ENCODE measurements around the gene KLHL42. TPM values are rescaled to one million over a fixed set of nuclear protein-coding genes. Genes with fewer than 3 reads are reported as not detected.
A peak's percentile ranks its signal among the peaks of the same experiment; 100 is the strongest.

The KLHL42 gene
- total and polyA plus RNA-seq, 2 of the 8 experiments (the other 6 are each of a cell fraction or from before 2014, with no cell fraction given): 13.6 to 21.6 TPM

GRCh38 chr12:27733052-27733656, 46.9 kb upstream of the KLHL42 start:
- H3K79me2 ChIP-seq (ENCODE audit: control insufficient read depth in 1 of 2, insufficient read depth in 2 of 2, low read length in 2 of 2): no peaks in the 10 kb centered on the region
- no peak overlapping the region for H2BK120ac ChIP-seq (replicated peaks; ENCODE audit: low read depth, low read length)
- no peak overlapping the region for H2BK5ac ChIP-seq (ENCODE audit: low read depth, low read length)
- peaks cover 0 to 2% of the 10 kb centered on the region in 2 experiments for H4K20me1 ChIP-seq (replicated peaks in 1 of 2; ENCODE audit: control insufficient read depth in 1 of 2, insufficient read depth in 2 of 2, low read length in 2 of 2)
- H4K5ac ChIP-seq (ENCODE audit: insufficient read length, low read depth, low read length): no peak overlapping the region
- H4K8ac ChIP-seq (ENCODE audit: extremely low read depth, insufficient read depth, low read length): no peak overlapping the region
- H3K4me1 ChIP-seq (replicated peaks in 1 of 4; ENCODE audit: control insufficient read depth in 3 of 4, insufficient read depth in 4 of 4, low read length in 3 of 4): no peaks in the 10 kb centered on the region
- DNase-seq (ENCODE audit: low read depth in 1 of 2, low spot score in 2 of 2) (no peak), FAIRE-seq (peak; percentile 42)
- H2BK20ac ChIP-seq (ENCODE audit: low read length): no peak overlapping the region
- H4K91ac ChIP-seq (replicated peaks; ENCODE audit: insufficient read length, low read length): no peak overlapping the region
- WGBS, 2 experiments (ENCODE audit: extremely low coverage in 1 of 2, insufficient coverage in 1 of 2, insufficient read length in 1 of 2, insufficient replicate concordance in 2 of 2, low coverage in 1 of 2, low lambda C conversion rate in 2 of 2, missing lambda C conversion rate in 1 of 2): 56% methylated on average over 3 of the region's 3 CpGs; no CpG with 5 or more reads in 1 of the 2 experiments
- H3K4me3 ChIP-seq (ENCODE audit: extremely low read depth in 1 of 4, insufficient read depth in 2 of 4, low read depth in 3 of 4, low read length in 4 of 4): no peak overlapping the region
- H3K23me2 ChIP-seq (ENCODE audit: low read depth, low read length): no peaks in the 10 kb centered on the region
- H2BK15ac ChIP-seq (ENCODE audit: low read length): no peak overlapping the region
- H3K9ac ChIP-seq (replicated peaks in 1 of 4; ENCODE audit: extremely low read depth in 1 of 4, low read depth in 3 of 4, low read length in 3 of 4): no peak overlapping the region
- no peaks in the 10 kb centered on the region for H3K9me3 ChIP-seq (ENCODE audit: insufficient read depth in 2 of 2, low read depth in 1 of 2, low read length in 1 of 2)
- CTCF ChIA-PET (ENCODE audit: partially characterized antibody): interaction anchor here (0.6 to 2.9 kb wide), 30 partner anchors 8 to 1257 kb away, joined by 3 to 15 read pairs (median 4); no protein-coding TSS in a partner anchor
- no peak overlapping the region for H2BK12ac ChIP-seq (ENCODE audit: low read depth, low read length)
- no peaks in the 10 kb centered on the region for H3K79me1 ChIP-seq (ENCODE audit: low read depth, low read length)
- H3K27me3 ChIP-seq (replicated peaks in 1 of 4; ENCODE audit: control insufficient read depth in 3 of 4, extremely low read depth in 1 of 4, insufficient read depth in 3 of 4, low read length in 3 of 4): no peaks in the 10 kb centered on the region
- H2AFZ ChIP-seq (ENCODE audit: low read length): no peak overlapping the region
- peaks cover 0 to 32% (median 2%) of the 10 kb centered on the region in 4 experiments; a peak in 3 of 8 replicates for H3K36me3 ChIP-seq (ENCODE audit: control insufficient read depth in 2 of 4, insufficient read depth in 4 of 4, low read length in 3 of 4)
- no peak overlapping the region for H3K4ac ChIP-seq (replicated peaks; ENCODE audit: insufficient read length, low read depth, low read length)
- no peak overlapping the region for H3K56ac ChIP-seq (replicated peaks; ENCODE audit: insufficient read length, low read depth, low read length)
- H3K18ac ChIP-seq (ENCODE audit: extremely low read depth, low read length): no peak overlapping the region
- no peak overlapping the region for H3K27ac ChIP-seq (ENCODE audit: low read depth, low read length)
- H3K14ac ChIP-seq (ENCODE audit: insufficient read length): no peak overlapping the region
- no peak overlapping the region for H2AK5ac ChIP-seq (ENCODE audit: low read depth, low read length)
- no peak overlapping the region for H3K23ac ChIP-seq (ENCODE audit: insufficient read length)
- POLR2A ChIA-PET (ENCODE audit: partially characterized antibody): no interaction called here
- H3K4me2 ChIP-seq (ENCODE audit: insufficient read depth in 1 of 2, low read depth in 2 of 2, low read length in 2 of 2): no peak overlapping the region
- TF ChIP-seq SP4 (IDR thresholded peaks at IDR 0.05; ENCODE audit: low read length) (no peak), PHF8 (conservative IDR thresholded peaks at IDR 0.05; ENCODE audit: low read depth, low read length) (no peak), NRF1 (IDR thresholded peaks at IDR 0.05; ENCODE audit: low read depth, low read length) (no peak), RBBP5 (IDR thresholded peaks at IDR 0.05; ENCODE audit: borderline replicate concordance, low read depth, low read length) (no peak), JUN (IDR thresholded peaks at IDR 0.05; ENCODE audit: low read depth, low read length) (no peak), RAD21 (IDR thresholded peaks at IDR 0.05 in 1 of 2, conservative IDR thresholded peaks at IDR 0.05 in 1 of 2; ENCODE audit: low read depth in 2 of 2, low read length in 2 of 2) (peak; percentile 86 to 90), SP2 (IDR thresholded peaks at IDR 0.05; ENCODE audit: low read length) (no peak), HDAC2 (IDR thresholded peaks at IDR 0.05; ENCODE audit: borderline replicate concordance in 1 of 2, low read depth in 2 of 2, low read length in 2 of 2) (no peak), BRCA1 (IDR thresholded peaks at IDR 0.05; ENCODE audit: low read depth, low read length) (no peak), CTCF (IDR thresholded peaks at IDR 0.05; ENCODE audit: control extremely low read depth in 1 of 3, insufficient read depth in 1 of 3, low read depth in 1 of 3, low read length in 3 of 3) (peak in 2 of 3 experiments; percentile 74 to 75; a peak in 3 of 4 replicates)

Data from H1 (cell line).